Measurements from ENCODE around the gene NTMT1. TPM values are rescaled to one million over a fixed set of nuclear protein-coding genes. Genes with fewer than 3 reads are reported as not detected.

The NTMT1 gene
- polyA plus RNA-seq, 3 donors, result 16.0 to 43.9 (median 28.2) TPM

DNA sequence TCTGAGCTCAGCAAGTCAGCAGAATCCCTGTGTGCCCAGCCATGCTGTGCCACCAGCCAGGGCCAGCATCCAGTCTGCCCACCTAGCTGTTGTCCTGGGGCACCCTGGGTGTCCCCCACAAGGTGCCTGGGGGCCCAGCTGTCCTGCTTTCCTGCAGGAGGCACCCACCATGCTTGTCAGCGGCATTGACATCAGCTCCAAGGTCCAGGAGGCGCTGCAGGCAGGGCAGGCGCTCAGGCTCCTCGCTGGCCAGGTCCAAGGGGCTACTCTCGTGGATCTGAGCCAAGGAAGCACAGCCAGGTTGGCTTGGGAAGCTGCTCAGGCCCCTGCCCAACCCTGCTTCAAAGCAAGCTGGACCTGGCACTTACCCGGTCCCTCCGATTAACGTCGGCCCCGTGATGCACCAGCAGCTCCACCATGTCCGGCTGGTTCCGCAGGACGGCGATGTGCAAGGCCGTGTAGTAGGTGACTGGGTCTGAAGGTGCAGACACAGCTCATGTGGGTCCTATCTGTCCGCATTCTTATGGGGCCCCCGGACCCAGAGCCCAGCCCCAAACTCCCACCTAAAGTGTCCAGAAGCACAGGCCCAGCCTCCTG, 13.2 kb downstream of the NTMT1 start:
- H4K20me1 ChIP-seq (ENCODE audit: insufficient read depth, low read length), result peaks cover 70% of the 10 kb centered on the region
- peaks cover 29% of the 10 kb centered on the region for H3K79me2 ChIP-seq (ENCODE audit: insufficient read depth, low read length)
- Mint-ChIP-seq H3K27me3 (ENCODE audit: low read depth in 3 of 3) (peaks cover 0 to 10% (median 0%) of the 10 kb centered on the region in 3 donors), H3K4me1 (peaks cover 29% of the 10 kb centered on the region), H3K36me3 (peaks cover 28 to 47% of the 10 kb centered on the region in 2 donors), H3K27ac (no peak overlapping the region), H3K9me3 (no peaks in the 10 kb centered on the region), H3K4me3 (no peak overlapping the region)
- no peaks in the 10 kb centered on the region for H3K27me3 ChIP-seq (ENCODE audit: control insufficient read depth in 2 of 2, insufficient read depth in 2 of 2, low read length in 2 of 2)
- H3K36me3 ChIP-seq (replicated peaks in 1 of 2; ENCODE audit: control insufficient read depth in 1 of 2, insufficient read depth in 2 of 2, low read length in 2 of 2), result peaks cover 45 to 53% of the 10 kb centered on the region in 2 donors
- no peak overlapping the region for H3K4me3 ChIP-seq (replicated peaks in 1 of 3; ENCODE audit: low read depth in 2 of 3, low read length in 3 of 3)
- 97% methylated on average over 15 of the region's 17 CpGs for WGBS (ENCODE audit: insufficient coverage)
- H3K4me2 ChIP-seq (replicated peaks; ENCODE audit: extremely low read depth, low read length, poor library complexity, severe bottlenecking), result no peak overlapping the region
- intact Hi-C loops (cut with micrococcal nuclease), result no loop called here
- TF ChIP-seq CTCF (IDR thresholded peaks at IDR 0.05), result no peak
- peaks cover 19 to 29% of the 10 kb centered on the region in 2 donors for H3K4me1 ChIP-seq (ENCODE audit: control insufficient read depth in 1 of 2, insufficient read depth in 2 of 2, low read length in 2 of 2)
- H2AFZ ChIP-seq (ENCODE audit: insufficient read depth, low read depth, low read length, poor library complexity, severe bottlenecking), result no peak overlapping the region
- no peak overlapping the region for H3K27ac ChIP-seq (ENCODE audit: low read depth in 1 of 2, low read length in 2 of 2)
- no peak overlapping the region for H3K9ac ChIP-seq (ENCODE audit: insufficient read depth, low read length, poor library complexity, severe bottlenecking)
- DNase-seq, result no peak
- no peaks in the 10 kb centered on the region for H3K9me3 ChIP-seq (replicated peaks in 1 of 2; ENCODE audit: control insufficient read depth in 1 of 2, insufficient read depth in 1 of 2, low read length in 2 of 2)

GRCh38 chr9:129639756-129640085, 13.8 kb downstream of the NTMT1 start:
- peaks cover 41 to 47% of the 10 kb centered on the region in 2 donors for H3K36me3 ChIP-seq (replicated peaks in 1 of 2; ENCODE audit: control insufficient read depth in 1 of 2, insufficient read depth in 2 of 2, low read length in 2 of 2)
- H3K4me2 ChIP-seq (replicated peaks; ENCODE audit: extremely low read depth, low read length, poor library complexity, severe bottlenecking), result no peak overlapping the region
- peaks cover 0 to 12% (median 0%) of the 10 kb centered on the region in 3 donors for H3K27me3 Mint-ChIP-seq (ENCODE audit: low read depth in 3 of 3)

More at GRCh38 chr9:129639756-129640085, 13.8 kb downstream of the NTMT1 start:
- peaks cover 64% of the 10 kb centered on the region for H4K20me1 ChIP-seq (ENCODE audit: insufficient read depth, low read length)
- 94% methylated on average over 11 of the region's 12 CpGs for WGBS (ENCODE audit: insufficient coverage)
- no peak overlapping the region for H3K9ac ChIP-seq (ENCODE audit: insufficient read depth, low read length, poor library complexity, severe bottlenecking)
- no peaks in the 10 kb centered on the region for H3K9me3 ChIP-seq (replicated peaks in 1 of 2; ENCODE audit: control insufficient read depth in 1 of 2, insufficient read depth in 1 of 2, low read length in 2 of 2)
- peaks cover 29% of the 10 kb centered on the region for H3K4me1 Mint-ChIP-seq
- no peak overlapping the region for H3K4me3 ChIP-seq (replicated peaks in 1 of 3; ENCODE audit: low read depth in 2 of 3, low read length in 3 of 3)
- H3K27me3 ChIP-seq (ENCODE audit: control insufficient read depth in 2 of 2, insufficient read depth in 2 of 2, low read length in 2 of 2), result no peaks in the 10 kb centered on the region
- peaks cover 19 to 29% of the 10 kb centered on the region in 2 donors for H3K4me1 ChIP-seq (ENCODE audit: control insufficient read depth in 1 of 2, insufficient read depth in 2 of 2, low read length in 2 of 2)
- no peak for TF ChIP-seq CTCF (IDR thresholded peaks at IDR 0.05)
- intact Hi-C loops (cut with micrococcal nuclease), result loop anchor here (5.0 kb wide), 2 partner anchors 93 to 153 kb away; no protein-coding TSS in a partner anchor
- no peak overlapping the region for H3K27ac ChIP-seq (ENCODE audit: low read depth in 1 of 2, low read length in 2 of 2)
- no peak overlapping the region for H3K27ac Mint-ChIP-seq
- H2AFZ ChIP-seq (ENCODE audit: insufficient read depth, low read depth, low read length, poor library complexity, severe bottlenecking), result no peak overlapping the region
- no peak overlapping the region for H3K4me3 Mint-ChIP-seq
- no peaks in the 10 kb centered on the region for H3K9me3 Mint-ChIP-seq
- no peak for DNase-seq
- H3K36me3 Mint-ChIP-seq, result peaks cover 27 to 41% of the 10 kb centered on the region in 2 donors
- H3K79me2 ChIP-seq (ENCODE audit: insufficient read depth, low read length), result peaks cover 29% of the 10 kb centered on the region
